Measurements from ENCODE around the gene TMEM233.

TMEM233 gene

DNA sequence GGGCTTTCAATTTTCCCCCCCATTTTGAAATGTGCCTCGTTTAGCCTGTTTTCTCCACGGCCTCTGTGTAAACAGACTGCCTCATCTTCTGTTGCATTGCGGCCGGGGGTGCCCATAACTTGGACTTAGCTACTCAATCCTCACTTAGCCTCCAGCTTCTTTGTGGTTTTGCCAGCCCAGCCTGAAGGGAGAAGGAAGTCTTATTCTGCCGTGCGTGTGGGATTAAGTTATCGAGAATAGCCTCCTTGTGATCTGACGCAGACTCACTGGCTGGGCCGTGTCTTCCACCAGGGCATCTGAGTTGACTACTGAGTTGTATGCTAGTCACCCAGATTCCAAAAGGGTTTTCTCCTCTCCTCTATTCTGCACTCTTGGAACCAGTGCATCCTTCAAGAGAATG lies 82.4 kb downstream of the TMEM233 start:
- TF ChIP-seq CEBPB (IDR thresholded peaks at IDR 0.05), result no peak
- no peak for TF ChIP-seq EP300 (IDR thresholded peaks at IDR 0.05; ENCODE audit: borderline replicate concordance)
- TF ChIP-seq RAD21 (IDR thresholded peaks at IDR 0.05; ENCODE audit: low read depth), result no peak
- TF ChIP-seq, protein P1, sequence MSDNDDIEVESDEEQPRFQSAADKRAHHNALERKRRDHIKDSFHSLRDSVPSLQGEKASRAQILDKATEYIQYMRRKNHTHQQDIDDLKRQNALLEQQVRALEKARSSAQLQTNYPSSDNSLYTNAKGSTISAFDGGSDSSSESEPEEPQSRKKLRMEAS (IDR thresholded peaks at IDR 0.05), result no peak
- TF ChIP-seq NFIC (IDR thresholded peaks at IDR 0.05), result no peak
- no peak for TF ChIP-seq YY1 (IDR thresholded peaks at IDR 0.05; ENCODE audit: low read depth)
- TF ChIP-seq EGR1 (IDR thresholded peaks at IDR 0.05), result no peak

DNA sequence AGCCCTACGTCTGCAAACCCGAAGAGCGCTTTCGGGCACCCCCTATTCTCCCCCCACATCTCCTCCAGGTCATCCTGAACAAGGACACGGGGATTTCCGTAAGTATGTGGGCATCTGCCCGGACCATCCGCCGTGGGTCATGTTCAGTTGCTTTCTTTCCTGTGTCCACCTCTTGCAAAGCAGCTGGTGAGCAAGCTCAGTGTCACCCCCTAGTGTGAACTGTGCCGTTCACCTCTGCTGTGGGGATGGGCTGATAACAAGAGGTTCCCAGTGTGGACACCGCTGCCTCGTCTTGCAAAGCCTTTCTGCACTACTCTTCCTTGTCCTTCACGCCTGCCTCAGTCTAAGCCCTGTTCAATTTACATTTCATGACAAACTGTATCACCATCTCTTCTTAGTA lies 83.0 kb downstream of the TMEM233 start:
- no peak for TF ChIP-seq TCF12 (IDR thresholded peaks at IDR 0.05; ENCODE audit: low read depth)
- no peak for TF ChIP-seq ZBTB7A (IDR thresholded peaks at IDR 0.05; ENCODE audit: low read depth)
- no peak for TF ChIP-seq CREB1 (IDR thresholded peaks at IDR 0.05; ENCODE audit: low read depth)
- TF ChIP-seq EGR1 (IDR thresholded peaks at IDR 0.05), result no peak
- no peak for TF ChIP-seq RAD21 (IDR thresholded peaks at IDR 0.05; ENCODE audit: low read depth)
- TF ChIP-seq, protein P1 (IDR thresholded peaks at IDR 0.05), result no peak
- TF ChIP-seq YY1 (IDR thresholded peaks at IDR 0.05; ENCODE audit: low read depth), result no peak
- TF ChIP-seq TAF1 (IDR thresholded peaks at IDR 0.05; ENCODE audit: low read depth), result no peak
- TF ChIP-seq TEAD4 (IDR thresholded peaks at IDR 0.05), result no peak
- no peak for TF ChIP-seq CEBPB (IDR thresholded peaks at IDR 0.05)
- TF ChIP-seq NFIC (IDR thresholded peaks at IDR 0.05), result no peak
- TF ChIP-seq, protein P2, sequence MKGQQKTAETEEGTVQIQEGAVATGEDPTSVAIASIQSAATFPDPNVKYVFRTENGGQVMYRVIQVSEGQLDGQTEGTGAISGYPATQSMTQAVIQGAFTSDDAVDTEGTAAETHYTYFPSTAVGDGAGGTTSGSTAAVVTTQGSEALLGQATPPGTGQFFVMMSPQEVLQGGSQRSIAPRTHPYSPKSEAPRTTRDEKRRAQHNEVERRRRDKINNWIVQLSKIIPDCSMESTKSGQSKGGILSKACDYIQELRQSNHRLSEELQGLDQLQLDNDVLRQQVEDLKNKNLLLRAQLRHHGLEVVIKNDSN (IDR thresholded peaks at IDR 0.05), result no peak
- TF ChIP-seq EP300 (IDR thresholded peaks at IDR 0.05; ENCODE audit: borderline replicate concordance), result no peak
- no peak for TF ChIP-seq FOXM1 (IDR thresholded peaks at IDR 0.05; ENCODE audit: borderline replicate concordance, low read depth)
- TF ChIP-seq, protein P3, sequence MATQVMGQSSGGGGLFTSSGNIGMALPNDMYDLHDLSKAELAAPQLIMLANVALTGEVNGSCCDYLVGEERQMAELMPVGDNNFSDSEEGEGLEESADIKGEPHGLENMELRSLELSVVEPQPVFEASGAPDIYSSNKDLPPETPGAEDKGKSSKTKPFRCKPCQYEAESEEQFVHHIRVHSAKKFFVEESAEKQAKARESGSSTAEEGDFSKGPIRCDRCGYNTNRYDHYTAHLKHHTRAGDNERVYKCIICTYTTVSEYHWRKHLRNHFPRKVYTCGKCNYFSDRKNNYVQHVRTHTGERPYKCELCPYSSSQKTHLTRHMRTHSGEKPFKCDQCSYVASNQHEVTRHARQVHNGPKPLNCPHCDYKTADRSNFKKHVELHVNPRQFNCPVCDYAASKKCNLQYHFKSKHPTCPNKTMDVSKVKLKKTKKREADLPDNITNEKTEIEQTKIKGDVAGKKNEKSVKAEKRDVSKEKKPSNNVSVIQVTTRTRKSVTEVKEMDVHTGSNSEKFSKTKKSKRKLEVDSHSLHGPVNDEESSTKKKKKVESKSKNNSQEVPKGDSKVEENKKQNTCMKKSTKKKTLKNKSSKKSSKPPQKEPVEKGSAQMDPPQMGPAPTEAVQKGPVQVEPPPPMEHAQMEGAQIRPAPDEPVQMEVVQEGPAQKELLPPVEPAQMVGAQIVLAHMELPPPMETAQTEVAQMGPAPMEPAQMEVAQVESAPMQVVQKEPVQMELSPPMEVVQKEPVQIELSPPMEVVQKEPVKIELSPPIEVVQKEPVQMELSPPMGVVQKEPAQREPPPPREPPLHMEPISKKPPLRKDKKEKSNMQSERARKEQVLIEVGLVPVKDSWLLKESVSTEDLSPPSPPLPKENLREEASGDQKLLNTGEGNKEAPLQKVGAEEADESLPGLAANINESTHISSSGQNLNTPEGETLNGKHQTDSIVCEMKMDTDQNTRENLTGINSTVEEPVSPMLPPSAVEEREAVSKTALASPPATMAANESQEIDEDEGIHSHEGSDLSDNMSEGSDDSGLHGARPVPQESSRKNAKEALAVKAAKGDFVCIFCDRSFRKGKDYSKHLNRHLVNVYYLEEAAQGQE (IDR thresholded peaks at IDR 0.05; ENCODE audit: low read depth), result no peak

DNA sequence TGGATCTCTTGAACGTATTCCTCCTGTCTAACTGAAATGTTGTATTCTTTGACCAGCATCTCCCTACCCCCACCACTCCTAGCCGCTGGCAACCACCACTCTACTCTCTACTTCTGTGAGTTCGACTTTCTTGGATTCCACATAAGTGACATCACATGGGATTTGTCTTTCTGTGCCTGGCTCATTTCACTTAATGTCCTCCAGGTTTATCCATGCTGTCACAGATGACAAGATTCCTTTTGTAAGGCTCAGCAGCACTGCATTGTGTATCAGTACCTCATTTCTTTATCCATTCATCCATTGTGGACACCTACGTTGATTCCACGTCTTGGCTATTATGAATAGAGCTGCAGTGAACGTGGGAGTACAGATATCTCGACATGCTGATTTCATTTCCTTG lies 84.9 kb downstream of the TMEM233 start:
- no peak for TF ChIP-seq ZBTB7A (IDR thresholded peaks at IDR 0.05; ENCODE audit: low read depth)
- no peak for TF ChIP-seq NFIC (IDR thresholded peaks at IDR 0.05)
- TF ChIP-seq, protein P3 (IDR thresholded peaks at IDR 0.05; ENCODE audit: low read depth), result no peak
- no peak for TF ChIP-seq RAD21 (IDR thresholded peaks at IDR 0.05; ENCODE audit: low read depth)
- no peak for TF ChIP-seq YY1 (IDR thresholded peaks at IDR 0.05; ENCODE audit: low read depth)
- TF ChIP-seq, protein P2 (IDR thresholded peaks at IDR 0.05), result no peak
- no peak for TF ChIP-seq EGR1 (IDR thresholded peaks at IDR 0.05)
- TF ChIP-seq TCF12 (IDR thresholded peaks at IDR 0.05; ENCODE audit: low read depth), result no peak
- TF ChIP-seq CREB1 (IDR thresholded peaks at IDR 0.05; ENCODE audit: low read depth), result no peak
- TF ChIP-seq FOXM1 (IDR thresholded peaks at IDR 0.05; ENCODE audit: borderline replicate concordance, low read depth), result no peak
- TF ChIP-seq, protein P1 (IDR thresholded peaks at IDR 0.05), result no peak
- no peak for TF ChIP-seq CEBPB (IDR thresholded peaks at IDR 0.05)
- no peak for TF ChIP-seq TEAD4 (IDR thresholded peaks at IDR 0.05)
- TF ChIP-seq EP300 (IDR thresholded peaks at IDR 0.05; ENCODE audit: borderline replicate concordance), result no peak
- no peak for TF ChIP-seq TAF1 (IDR thresholded peaks at IDR 0.05; ENCODE audit: low read depth)

DNA sequence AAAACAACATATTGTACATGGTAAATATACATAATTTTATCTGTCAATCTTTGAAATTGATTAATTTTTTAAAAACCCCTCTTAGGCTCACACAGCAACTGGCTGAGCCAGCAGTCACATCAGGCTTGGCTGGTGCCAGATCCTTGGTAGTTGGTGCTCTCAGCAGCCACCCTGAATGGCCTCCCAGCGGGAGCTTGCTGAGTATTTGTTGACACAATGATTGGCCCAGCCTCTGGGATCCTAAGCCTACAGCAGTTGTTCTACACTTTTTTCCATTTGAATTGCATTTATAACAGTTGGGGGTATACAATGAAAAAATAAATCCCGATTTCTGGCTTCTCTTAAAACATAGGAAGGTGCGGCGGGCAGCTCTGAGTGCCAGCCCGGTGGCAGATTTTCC lies 85.5 kb downstream of the TMEM233 start:
- no peak for TF ChIP-seq CEBPB (IDR thresholded peaks at IDR 0.05)
- TF ChIP-seq ZBTB7A (IDR thresholded peaks at IDR 0.05; ENCODE audit: low read depth), result no peak
- TF ChIP-seq, protein P2 (IDR thresholded peaks at IDR 0.05), result no peak
- no peak for TF ChIP-seq EP300 (IDR thresholded peaks at IDR 0.05; ENCODE audit: borderline replicate concordance)
- TF ChIP-seq FOXM1 (IDR thresholded peaks at IDR 0.05; ENCODE audit: borderline replicate concordance, low read depth), result no peak
- TF ChIP-seq TCF12 (IDR thresholded peaks at IDR 0.05; ENCODE audit: low read depth), result no peak
- no peak for TF ChIP-seq CREB1 (IDR thresholded peaks at IDR 0.05; ENCODE audit: low read depth)
- TF ChIP-seq RAD21 (IDR thresholded peaks at IDR 0.05; ENCODE audit: low read depth), result no peak
- TF ChIP-seq, protein P3 (IDR thresholded peaks at IDR 0.05; ENCODE audit: low read depth), result no peak

Measured in Ishikawa (cell line).